NCI-H82 (cell line): ENCODE data around the gene TK2.

Source experiments
- DNase-seq: peaks from one replicate; lab custom pipeline; 2025; lab: John Stamatoyannopoulos, UW

Gene TK2

DNA sequence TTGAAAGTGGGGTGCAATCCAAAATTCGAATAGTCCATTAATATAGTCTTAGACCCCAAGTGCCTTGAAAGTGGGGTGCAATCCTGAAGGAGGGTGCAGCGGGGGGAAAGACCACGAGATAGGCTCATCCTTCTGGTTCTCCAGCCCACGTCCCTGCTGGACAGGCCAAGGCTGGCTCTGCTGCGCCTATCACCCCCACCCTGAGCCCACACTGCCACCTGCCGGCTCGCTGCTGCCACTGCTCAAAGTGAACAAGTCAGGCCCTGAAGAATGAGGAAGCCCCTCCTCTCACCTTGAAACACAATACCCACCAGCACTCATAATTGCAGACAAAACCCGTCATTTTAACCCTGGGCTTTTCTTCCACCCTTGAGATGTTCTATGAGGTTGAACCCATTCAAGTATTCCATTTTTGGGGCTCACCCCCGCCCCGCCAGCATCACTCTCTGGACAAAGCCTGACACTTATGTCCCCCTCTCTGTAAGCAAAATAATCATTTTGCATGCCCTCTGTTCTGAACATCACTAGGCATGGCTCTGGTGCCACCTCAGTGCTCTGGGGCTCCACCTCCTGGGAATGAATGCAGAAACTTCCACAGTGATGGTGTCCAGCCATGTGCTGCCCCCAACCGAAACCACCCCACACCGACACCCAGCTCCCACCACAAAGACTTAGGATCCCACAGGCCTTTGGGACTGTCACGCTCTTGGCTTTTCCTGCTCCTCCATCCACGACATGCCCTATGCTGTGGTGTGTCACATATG lies 66.1 kb downstream of the TK2 start:
- peak; percentile 78 for DNase-seq

DNA sequence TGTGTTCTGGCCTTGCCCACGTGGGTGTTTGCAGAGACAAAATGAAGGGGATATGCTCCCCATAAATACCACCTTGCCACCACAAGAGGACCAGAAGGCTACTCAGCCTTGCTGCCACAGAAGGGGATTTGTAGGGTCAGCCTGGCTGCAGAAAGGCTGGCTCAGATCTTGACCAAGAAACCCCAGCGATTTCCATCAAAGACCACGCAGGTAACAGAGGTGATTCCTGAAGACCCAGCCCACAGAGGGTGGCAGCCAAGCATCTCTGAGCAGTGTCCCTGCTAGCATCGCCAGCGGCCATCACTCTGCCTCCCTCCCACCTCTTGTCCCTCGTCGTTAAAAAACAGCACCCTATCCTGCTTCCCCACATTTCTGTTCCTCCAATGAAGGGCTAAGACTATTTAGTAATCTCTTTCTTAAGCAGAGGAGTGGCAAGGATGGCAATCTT lies 68.0 kb downstream of the TK2 start:
- DNase-seq = no peak

DNA sequence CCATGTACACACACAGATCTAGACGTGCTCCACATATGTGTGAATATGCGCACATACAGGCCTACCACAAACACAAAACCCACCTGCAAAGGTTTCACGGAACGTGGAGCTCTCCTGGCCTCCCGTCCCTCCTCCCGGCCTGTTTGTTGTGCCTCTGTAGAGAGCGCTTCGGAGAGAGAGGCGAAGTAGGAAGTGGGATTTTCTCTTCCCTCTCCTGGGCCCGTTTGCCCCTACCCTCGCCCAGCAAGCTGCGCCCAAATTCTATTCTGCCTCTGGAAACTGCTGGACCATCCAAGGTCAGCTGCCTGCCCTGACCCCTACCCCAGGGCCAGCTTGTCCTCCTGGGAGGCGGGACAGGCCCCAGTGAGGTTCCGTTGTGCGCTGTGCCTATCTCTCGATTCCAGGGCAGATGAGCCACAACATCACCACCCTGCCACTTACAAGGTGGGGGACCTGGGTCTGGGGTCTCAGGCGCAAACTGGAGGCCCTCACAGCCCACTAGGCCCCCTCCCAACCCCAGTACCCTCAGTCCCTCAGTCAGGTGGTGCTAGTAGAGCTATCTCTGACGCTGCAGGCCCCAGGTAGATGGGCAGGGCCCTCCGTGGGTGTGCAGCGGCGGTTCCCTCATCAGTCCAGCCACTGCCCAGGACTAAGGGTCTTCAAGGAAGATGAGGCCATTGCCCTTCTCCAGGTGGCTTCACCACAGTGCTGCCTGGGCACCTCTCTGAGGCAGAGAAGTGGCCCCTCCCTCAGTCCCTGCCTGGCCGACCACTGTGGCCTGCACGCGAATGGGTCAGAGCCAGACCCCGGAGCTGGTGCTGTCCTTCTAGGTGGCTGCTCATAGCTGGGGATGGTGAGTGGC lies 68.6 kb downstream of the TK2 start:
- no peak for DNase-seq

DNA sequence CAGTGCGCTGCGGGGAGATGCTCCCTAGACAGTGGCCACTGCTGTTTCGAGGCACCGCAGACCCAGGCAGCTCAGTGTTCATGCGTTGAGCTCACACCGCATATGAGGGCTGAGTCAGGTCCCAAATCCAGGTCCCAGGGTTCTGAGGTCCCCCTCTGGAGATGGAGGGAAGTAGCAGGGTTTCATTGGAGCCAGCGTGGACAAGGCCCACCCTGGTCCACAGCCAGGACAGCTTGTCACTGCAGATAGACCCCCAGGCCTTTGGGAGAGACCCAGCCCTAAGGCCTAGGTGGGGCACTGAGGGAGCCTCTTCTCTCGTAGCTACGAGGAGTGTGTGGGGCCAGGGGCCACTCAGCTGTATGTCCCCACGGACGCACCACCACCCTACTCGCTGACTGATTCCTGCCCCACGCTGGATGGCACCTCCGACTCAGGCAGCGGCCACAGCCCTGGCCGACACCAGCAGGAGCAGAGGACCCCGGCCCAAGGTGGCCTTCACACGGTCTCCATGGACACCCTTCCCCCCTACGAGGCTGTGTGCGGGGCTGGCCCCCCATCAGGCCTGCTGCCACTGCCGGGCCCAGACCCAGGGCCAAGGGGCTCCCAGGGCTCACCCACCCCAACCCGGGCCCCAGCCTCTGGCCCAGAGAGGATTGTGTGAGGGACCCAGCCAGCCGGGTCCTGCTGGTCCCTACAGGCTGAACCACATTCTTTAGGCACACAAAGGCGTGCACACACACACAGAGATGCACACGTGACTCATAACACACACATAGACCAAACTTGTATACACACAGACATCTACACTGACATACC lies 69.4 kb downstream of the TK2 start:
- no peak for DNase-seq

- no peak for DNase-seq
Observed at GRCh38 chr16:66479661-66480264, 70.2 kb downstream of the TK2 start.

DNA sequence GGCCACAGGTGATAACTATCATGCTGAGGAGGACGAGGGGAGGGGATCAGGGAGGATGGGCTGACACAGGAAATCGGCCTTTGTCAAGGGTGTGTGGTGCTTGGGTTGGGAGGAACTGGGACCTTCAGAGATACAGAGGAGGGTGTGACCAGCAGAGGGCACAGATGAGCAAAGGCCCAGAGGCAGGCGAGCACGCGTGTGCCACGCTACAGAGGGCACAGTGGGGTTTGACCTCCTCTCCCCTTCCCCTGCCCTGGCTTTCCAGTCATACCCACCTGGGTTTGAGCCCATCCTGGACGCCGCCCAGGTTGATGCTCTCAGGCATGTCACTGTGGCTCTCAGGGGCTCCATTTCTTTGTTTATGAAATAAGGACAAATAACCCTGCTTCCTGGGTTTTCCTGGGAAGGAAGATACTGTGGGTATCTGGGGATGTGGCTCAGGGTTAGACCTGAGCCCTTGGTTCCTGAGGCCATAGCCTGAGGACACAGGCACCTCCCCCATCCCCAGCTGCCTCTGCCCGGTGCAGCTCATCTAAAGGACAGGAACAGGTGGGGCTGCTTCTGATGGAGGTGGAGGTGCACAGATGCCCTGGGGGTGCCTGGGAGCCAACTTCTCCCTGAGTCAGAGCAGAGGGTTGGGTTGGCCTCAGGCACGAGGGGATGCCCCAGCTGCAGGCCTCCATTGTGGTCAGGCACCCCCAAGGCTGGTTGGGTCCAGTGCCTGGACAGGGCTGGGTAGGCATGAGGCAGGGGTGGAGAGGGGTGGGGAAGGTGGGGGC lies 71.0 kb downstream of the TK2 start:
- DNase-seq = peak; percentile 64

- no peak for DNase-seq
Observed at GRCh38 chr16:66477028-66477515, 72.8 kb downstream of the TK2 start.

- peak; percentile 40 for DNase-seq
Observed at GRCh38 chr16:66476328-66477027, 73.4 kb downstream of the TK2 start.

DNA sequence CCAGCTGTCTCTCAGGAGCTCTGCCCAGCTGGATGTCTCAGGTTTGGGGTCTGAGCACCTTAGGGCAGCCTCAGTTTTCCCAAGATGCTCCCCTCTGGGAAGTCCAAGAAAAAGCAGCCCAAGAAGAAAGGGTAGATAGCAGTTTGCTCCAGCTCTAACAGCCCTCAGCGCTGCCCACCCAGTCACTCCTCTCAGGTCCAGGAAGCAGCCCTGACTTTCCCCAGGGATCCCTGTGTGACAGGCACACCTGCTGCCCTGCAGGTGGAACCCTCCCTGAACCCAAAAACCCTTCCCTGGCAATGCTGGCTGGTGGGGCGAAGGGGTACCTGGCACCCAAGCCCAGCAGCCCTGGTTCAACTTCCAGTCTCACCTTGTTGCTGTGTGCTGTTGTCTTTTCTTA lies 74.7 kb downstream of the TK2 start:
- DNase-seq = no peak

- no peak for DNase-seq
Observed at GRCh38 chr16:66474750-66475199, 75.1 kb downstream of the TK2 start.

- no peak for DNase-seq
Observed at GRCh38 chr16:66473654-66474519, 76.0 kb downstream of the TK2 start.

- no peak for DNase-seq
Observed at GRCh38 chr16:66473051-66473571, 76.8 kb downstream of the TK2 start.

GRCh38 chr16:66471716-66472393 lies 78.1 kb downstream of the TK2 start:
- DNase-seq = no peak

DNA sequence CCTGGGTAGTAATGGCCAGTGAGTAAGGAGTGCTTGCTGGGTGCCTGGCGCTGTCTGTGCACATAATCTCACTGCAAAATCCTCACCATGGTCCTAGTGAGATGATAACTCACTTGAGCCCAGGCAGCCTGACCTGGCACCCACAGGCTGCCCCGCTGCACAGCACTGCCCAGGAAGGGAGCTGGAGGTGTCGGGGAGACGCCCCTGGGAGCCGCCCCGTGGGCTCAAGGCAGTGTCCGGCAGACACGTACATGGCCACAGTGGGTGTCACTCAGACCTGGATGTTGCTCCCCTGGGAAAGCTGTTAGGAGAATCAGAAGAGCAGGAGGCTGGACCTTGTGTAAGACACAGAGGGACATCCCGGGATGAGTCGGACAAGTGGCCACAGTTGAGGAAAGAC lies 78.7 kb downstream of the TK2 start:
- DNase-seq = no peak

GRCh38 chr16:66470556-66470955 lies 79.4 kb downstream of the TK2 start:
- DNase-seq = no peak

DNA sequence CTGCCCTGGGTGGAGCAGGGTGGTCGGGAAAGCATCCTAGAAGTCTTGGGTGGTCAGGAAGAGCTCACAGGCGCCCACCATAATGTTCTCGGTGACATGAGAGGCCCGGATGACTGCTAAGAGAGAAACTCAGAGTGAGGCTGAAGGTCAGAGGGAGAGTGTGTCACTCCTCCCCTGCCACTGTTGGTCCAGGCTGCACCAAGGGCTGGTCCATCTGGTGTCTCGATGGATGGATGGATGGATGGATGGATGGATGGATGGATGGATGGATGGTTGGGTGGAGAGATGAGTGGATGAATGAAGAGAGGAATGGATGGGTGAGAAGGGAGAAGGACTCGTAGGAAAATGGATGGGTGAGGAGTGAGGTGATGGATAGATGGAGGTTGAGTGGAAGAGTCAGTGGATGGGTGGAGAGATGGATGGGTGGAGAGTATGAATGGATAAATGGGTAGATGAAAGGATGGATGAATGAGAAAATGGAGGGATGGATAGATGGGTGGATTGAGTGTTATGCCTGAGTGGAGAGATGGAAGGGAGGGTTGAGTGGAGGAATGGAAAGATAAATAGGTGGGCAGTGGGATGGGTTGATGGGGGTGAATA lies 79.9 kb downstream of the TK2 start:
- no peak for DNase-seq

DNA sequence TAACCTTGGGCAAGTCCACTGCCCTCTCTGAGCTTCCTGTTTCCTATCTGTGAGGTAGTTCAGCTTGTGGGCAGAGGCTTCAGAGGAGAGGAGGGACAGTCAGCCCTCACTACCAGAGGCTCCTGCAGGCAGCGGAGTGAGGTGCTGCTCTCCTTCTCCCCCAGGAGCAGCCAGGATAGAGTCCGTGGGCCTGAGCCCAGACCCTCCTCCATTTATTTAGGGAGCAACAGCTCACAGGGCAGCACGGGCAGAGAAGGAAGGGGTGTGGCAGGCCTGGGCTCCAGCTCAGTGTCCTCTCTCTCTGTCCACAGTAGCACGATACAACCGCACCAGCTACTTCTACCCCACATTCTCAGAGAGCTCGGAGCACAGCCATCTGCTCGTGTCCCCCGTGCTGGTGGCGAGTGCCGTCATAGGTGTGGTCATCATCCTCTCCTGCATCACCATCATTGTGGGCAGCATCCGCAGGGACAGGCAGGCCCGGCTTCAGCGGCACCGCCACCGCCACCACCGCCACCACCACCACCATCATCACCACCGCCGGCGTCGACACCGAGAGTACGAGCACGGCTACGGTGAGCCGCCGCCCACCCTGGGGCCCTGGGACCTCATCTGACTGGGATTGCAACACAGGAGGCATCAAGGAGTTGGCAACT lies 80.5 kb downstream of the TK2 start:
- no peak for DNase-seq
